ENCODE measurements around the gene SSU72.

- TF ChIP-seq CTCF (IDR thresholded peaks at IDR 0.05) (no peak), POLR2A (IDR thresholded peaks at IDR 0.05) (no peak)
Observed at GRCh38 chr1:1540818-1541628, 33.6 kb downstream of the SSU72 start.

Measured in uterus (tissue), 2 donors.